Measurements from ENCODE around the gene PIK3R1. TPM values are rescaled to one million over a fixed set of nuclear protein-coding genes. Genes with fewer than 3 reads are reported as not detected.

Gene PIK3R1
- total and polyA plus RNA-seq, 4 donors: 22.6 to 123 (median 47.3) TPM

DNA sequence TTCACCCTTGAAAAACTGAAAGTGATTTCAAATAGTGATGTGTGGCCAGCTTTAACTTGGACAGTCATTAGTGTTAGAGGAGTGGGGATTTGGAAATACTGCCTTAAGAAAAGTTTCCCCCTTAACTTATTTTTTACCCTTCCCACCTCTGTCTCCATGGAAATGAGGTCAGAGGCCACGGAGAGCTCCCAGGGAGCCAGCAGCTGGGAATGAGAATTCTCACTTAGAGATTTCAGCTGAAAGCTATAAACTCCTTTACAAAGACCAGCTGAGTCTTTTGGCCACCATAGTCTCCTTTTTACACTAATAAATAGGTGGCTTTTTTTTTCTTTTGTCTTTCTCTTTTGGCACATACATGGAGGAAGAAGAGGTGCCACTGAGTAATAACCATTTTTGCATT lies 45.7 kb upstream of the PIK3R1 start:
- no peaks in the 10 kb centered on the region for H3K9me3 ChIP-seq (ENCODE audit: control insufficient read depth in 4 of 4, low read length in 3 of 4)
- WGBS: 15% methylated on average over 1 of the region's 1 CpG
- no peak for DNase-seq (ENCODE audit: low spot score)
- H3K36me3 ChIP-seq (ENCODE audit: control insufficient read depth in 4 of 4, insufficient read depth in 3 of 4, low read depth in 1 of 4, low read length in 3 of 4): no peaks in the 10 kb centered on the region
- peak overlapping the region; percentile 31 to 60 for H3K27ac ChIP-seq (ENCODE audit: low read depth in 1 of 2, low read length in 2 of 2)
- TF ChIP-seq, protein P1, sequence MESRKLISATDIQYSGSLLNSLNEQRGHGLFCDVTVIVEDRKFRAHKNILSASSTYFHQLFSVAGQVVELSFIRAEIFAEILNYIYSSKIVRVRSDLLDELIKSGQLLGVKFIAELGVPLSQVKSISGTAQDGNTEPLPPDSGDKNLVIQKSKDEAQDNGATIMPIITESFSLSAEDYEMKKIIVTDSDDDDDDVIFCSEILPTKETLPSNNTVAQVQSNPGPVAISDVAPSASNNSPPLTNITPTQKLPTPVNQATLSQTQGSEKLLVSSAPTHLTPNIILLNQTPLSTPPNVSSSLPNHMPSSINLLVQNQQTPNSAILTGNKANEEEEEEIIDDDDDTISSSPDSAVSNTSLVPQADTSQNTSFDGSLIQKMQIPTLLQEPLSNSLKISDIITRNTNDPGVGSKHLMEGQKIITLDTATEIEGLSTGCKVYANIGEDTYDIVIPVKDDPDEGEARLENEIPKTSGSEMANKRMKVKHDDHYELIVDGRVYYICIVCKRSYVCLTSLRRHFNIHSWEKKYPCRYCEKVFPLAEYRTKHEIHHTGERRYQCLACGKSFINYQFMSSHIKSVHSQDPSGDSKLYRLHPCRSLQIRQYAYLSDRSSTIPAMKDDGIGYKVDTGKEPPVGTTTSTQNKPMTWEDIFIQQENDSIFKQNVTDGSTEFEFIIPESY (IDR thresholded peaks at IDR 0.05): no peak
- peak; percentile 79 for TF ChIP-seq NR2F2 (IDR thresholded peaks at IDR 0.05)
- peak in 1 of 2 donors; percentile 30 for TF ChIP-seq RAD21 (IDR thresholded peaks at IDR 0.05)
- peaks cover 8 to 57% (median 45%) of the 10 kb centered on the region in 4 donors for H3K4me1 ChIP-seq (ENCODE audit: control insufficient read depth in 4 of 4, insufficient read depth in 4 of 4, low read length in 3 of 4)
- H3K27me3 ChIP-seq (ENCODE audit: control insufficient read depth in 4 of 4, insufficient read depth in 4 of 4, low read length in 3 of 4): no peaks in the 10 kb centered on the region
- peak overlapping the region in 1 of 2 donors; percentile 51 for H3K9ac ChIP-seq (ENCODE audit: low read depth in 1 of 2, low read length in 2 of 2)
- H3K4me3 ChIP-seq (ENCODE audit: low read depth in 1 of 3, low read length in 3 of 3): no peak overlapping the region

DNA sequence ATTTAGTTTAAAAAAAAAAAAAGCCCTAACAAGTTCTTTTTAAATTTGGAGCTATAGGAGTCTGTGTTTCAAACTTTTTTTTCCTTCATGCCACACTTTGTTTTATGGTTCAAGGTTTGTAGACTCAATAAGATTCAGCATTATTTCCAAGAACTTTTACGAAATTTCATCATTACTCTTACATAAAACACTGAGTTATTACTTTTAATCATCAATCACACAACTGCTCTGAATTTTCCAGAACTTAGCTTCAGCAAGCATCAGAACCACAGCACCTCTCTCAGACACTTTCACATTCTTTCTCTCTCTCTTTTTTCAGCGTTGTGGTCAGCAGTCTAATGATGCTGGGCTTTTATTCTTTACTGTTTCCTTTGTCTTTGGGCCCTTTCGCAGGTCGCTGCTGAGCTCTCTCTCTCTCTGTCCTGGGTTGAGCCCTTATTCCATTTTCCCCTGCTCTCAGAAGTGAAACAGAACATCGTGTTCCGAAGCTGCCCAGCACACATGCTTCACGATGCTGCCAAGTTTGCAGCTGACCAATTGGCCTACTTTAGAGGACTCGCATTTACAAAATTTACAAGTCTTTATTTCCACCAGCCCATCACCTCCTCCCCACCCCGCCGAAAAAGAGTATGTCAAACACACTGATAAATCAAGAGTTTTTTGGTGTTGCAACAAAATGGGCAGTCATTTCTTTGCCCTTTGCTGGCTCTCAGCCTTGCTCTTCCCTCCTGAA lies 44.6 kb upstream of the PIK3R1 start:
- TF ChIP-seq YY1 (IDR thresholded peaks at IDR 0.05): peak; percentile 90
- TF ChIP-seq FOXA1 (IDR thresholded peaks at IDR 0.05): peak; percentile 60
- peak; percentile 23 for TF ChIP-seq FOXA2 (IDR thresholded peaks at IDR 0.05)
- peak; percentile 65 to 76 for TF ChIP-seq RAD21 (IDR thresholded peaks at IDR 0.05)
- peak; percentile 85 for TF ChIP-seq NR2F2 (IDR thresholded peaks at IDR 0.05)
- TF ChIP-seq, protein P2, sequence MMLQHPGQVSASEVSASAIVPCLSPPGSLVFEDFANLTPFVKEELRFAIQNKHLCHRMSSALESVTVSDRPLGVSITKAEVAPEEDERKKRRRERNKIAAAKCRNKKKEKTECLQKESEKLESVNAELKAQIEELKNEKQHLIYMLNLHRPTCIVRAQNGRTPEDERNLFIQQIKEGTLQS (IDR thresholded peaks at IDR 0.05): peak; percentile 79
- TF ChIP-seq HNF4G (IDR thresholded peaks at IDR 0.05): peak; percentile 42
- peak; percentile 94 to 98 for TF ChIP-seq RXRA (IDR thresholded peaks at IDR 0.05)
- TF ChIP-seq, protein P3, sequence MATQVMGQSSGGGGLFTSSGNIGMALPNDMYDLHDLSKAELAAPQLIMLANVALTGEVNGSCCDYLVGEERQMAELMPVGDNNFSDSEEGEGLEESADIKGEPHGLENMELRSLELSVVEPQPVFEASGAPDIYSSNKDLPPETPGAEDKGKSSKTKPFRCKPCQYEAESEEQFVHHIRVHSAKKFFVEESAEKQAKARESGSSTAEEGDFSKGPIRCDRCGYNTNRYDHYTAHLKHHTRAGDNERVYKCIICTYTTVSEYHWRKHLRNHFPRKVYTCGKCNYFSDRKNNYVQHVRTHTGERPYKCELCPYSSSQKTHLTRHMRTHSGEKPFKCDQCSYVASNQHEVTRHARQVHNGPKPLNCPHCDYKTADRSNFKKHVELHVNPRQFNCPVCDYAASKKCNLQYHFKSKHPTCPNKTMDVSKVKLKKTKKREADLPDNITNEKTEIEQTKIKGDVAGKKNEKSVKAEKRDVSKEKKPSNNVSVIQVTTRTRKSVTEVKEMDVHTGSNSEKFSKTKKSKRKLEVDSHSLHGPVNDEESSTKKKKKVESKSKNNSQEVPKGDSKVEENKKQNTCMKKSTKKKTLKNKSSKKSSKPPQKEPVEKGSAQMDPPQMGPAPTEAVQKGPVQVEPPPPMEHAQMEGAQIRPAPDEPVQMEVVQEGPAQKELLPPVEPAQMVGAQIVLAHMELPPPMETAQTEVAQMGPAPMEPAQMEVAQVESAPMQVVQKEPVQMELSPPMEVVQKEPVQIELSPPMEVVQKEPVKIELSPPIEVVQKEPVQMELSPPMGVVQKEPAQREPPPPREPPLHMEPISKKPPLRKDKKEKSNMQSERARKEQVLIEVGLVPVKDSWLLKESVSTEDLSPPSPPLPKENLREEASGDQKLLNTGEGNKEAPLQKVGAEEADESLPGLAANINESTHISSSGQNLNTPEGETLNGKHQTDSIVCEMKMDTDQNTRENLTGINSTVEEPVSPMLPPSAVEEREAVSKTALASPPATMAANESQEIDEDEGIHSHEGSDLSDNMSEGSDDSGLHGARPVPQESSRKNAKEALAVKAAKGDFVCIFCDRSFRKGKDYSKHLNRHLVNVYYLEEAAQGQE (IDR thresholded peaks at IDR 0.05): peak; percentile 63
- TF ChIP-seq GABPA (IDR thresholded peaks at IDR 0.05 in 1 of 2, conservative IDR thresholded peaks at IDR 0.05 in 1 of 2): peak in 1 of 2 donors; percentile 21
- peak; percentile 100 for TF ChIP-seq SP1 (IDR thresholded peaks at IDR 0.05)
- TF ChIP-seq, protein P4, sequence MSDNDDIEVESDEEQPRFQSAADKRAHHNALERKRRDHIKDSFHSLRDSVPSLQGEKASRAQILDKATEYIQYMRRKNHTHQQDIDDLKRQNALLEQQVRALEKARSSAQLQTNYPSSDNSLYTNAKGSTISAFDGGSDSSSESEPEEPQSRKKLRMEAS (IDR thresholded peaks at IDR 0.05): peak; percentile 96
- peak; percentile 81 for TF ChIP-seq TAF1 (conservative IDR thresholded peaks at IDR 0.05)
- TF ChIP-seq HNF4A (conservative IDR thresholded peaks at IDR 0.05): peak; percentile 77 to 87
- TF ChIP-seq JUND (IDR thresholded peaks at IDR 0.05): peak; percentile 75 to 87
- TF ChIP-seq, protein P5, sequence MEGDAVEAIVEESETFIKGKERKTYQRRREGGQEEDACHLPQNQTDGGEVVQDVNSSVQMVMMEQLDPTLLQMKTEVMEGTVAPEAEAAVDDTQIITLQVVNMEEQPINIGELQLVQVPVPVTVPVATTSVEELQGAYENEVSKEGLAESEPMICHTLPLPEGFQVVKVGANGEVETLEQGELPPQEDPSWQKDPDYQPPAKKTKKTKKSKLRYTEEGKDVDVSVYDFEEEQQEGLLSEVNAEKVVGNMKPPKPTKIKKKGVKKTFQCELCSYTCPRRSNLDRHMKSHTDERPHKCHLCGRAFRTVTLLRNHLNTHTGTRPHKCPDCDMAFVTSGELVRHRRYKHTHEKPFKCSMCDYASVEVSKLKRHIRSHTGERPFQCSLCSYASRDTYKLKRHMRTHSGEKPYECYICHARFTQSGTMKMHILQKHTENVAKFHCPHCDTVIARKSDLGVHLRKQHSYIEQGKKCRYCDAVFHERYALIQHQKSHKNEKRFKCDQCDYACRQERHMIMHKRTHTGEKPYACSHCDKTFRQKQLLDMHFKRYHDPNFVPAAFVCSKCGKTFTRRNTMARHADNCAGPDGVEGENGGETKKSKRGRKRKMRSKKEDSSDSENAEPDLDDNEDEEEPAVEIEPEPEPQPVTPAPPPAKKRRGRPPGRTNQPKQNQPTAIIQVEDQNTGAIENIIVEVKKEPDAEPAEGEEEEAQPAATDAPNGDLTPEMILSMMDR (IDR thresholded peaks at IDR 0.05; ENCODE audit: low read depth, low read length, missing input control): no peak
- peak in 1 of 2 donors; percentile 62 for TF ChIP-seq EGR1 (IDR thresholded peaks at IDR 0.05; ENCODE audit: low read depth in 2 of 2)
- TF ChIP-seq, protein P1 (IDR thresholded peaks at IDR 0.05): peak; percentile 88
- Histone ChIP-seq H3K27ac (ENCODE audit: low read depth in 1 of 2, low read length in 2 of 2) (peak overlapping the region; percentile 58 to 78), H3K4me3 (ENCODE audit: low read depth in 1 of 3, low read length in 3 of 3) (peak overlapping the region in 1 of 3 donors; percentile 20), H3K27me3 (ENCODE audit: control insufficient read depth in 4 of 4, insufficient read depth in 4 of 4, low read length in 3 of 4) (no peaks in the 10 kb centered on the region), H3K36me3 (ENCODE audit: control insufficient read depth in 4 of 4, insufficient read depth in 3 of 4, low read depth in 1 of 4, low read length in 3 of 4) (no peaks in the 10 kb centered on the region), H3K9me3 (ENCODE audit: control insufficient read depth in 4 of 4, low read length in 3 of 4) (no peaks in the 10 kb centered on the region), H3K4me1 (ENCODE audit: control insufficient read depth in 4 of 4, insufficient read depth in 4 of 4, low read length in 3 of 4) (peaks cover 7 to 57% (median 45%) of the 10 kb centered on the region in 4 donors), H3K9ac (ENCODE audit: low read depth in 1 of 2, low read length in 2 of 2) (peak overlapping the region in 1 of 2 donors; percentile 92)
- DNase-seq (ENCODE audit: low spot score): no peak
- 23% methylated on average over 10 of the region's 10 CpGs for WGBS
